ENCODE results near the gene TEX51.

Gene TEX51

GRCh38 chr2:126878601-126879000 lies 20.1 kb upstream of the TEX51 start:
- no peak for DNase-seq (ENCODE audit: low read depth, low spot score)

GRCh38 chr2:126879348-126880298 lies 19.1 kb upstream of the TEX51 start:
- no peak for DNase-seq (ENCODE audit: low read depth, low spot score)

- DNase-seq (ENCODE audit: low read depth, low spot score) = no peak
Measured at GRCh38 chr2:126880324-126880723, 18.4 kb upstream of the TEX51 start.

GRCh38 chr2:126880817-126881216 lies 17.9 kb upstream of the TEX51 start:
- DNase-seq (ENCODE audit: low read depth, low spot score) = no peak

GRCh38 chr2:126881591-126881990 lies 17.1 kb upstream of the TEX51 start:
- DNase-seq (ENCODE audit: low read depth, low spot score) = no peak

GRCh38 chr2:126882181-126882580 lies 16.5 kb upstream of the TEX51 start:
- DNase-seq (ENCODE audit: low read depth, low spot score) = no peak

- DNase-seq (ENCODE audit: low read depth, low spot score) = no peak
Measured at GRCh38 chr2:126882736-126883665, 15.7 kb upstream of the TEX51 start.

- DNase-seq (ENCODE audit: low read depth, low spot score) = no peak
Measured at GRCh38 chr2:126883666-126884040, 15.0 kb upstream of the TEX51 start.

- no peak for DNase-seq (ENCODE audit: low read depth, low spot score)
Measured at GRCh38 chr2:126884861-126885750, 13.6 kb upstream of the TEX51 start.

GRCh38 chr2:126885751-126886210 lies 12.9 kb upstream of the TEX51 start:
- no peak for DNase-seq (ENCODE audit: low read depth, low spot score)

- DNase-seq (ENCODE audit: low read depth, low spot score) = no peak
Measured at GRCh38 chr2:126886211-126886915, 12.3 kb upstream of the TEX51 start.

GRCh38 chr2:126886916-126887280 lies 11.8 kb upstream of the TEX51 start:
- DNase-seq (ENCODE audit: low read depth, low spot score) = no peak

- no peak for DNase-seq (ENCODE audit: low read depth, low spot score)
Measured at GRCh38 chr2:126887506-126887905, 11.2 kb upstream of the TEX51 start.

GRCh38 chr2:126888046-126888445 lies 10.6 kb upstream of the TEX51 start:
- DNase-seq (ENCODE audit: low read depth, low spot score) = no peak

GRCh38 chr2:126889071-126889470 lies 9.6 kb upstream of the TEX51 start:
- no peak for DNase-seq (ENCODE audit: low read depth, low spot score)

GRCh38 chr2:126889496-126890135 lies 9.1 kb upstream of the TEX51 start:
- no peak for DNase-seq (ENCODE audit: low read depth, low spot score)

GRCh38 chr2:126890136-126890510 lies 8.6 kb upstream of the TEX51 start:
- DNase-seq (ENCODE audit: low read depth, low spot score) = no peak

GRCh38 chr2:126890551-126891450 lies 7.9 kb upstream of the TEX51 start:
- no peak for DNase-seq (ENCODE audit: low read depth, low spot score)
